Activated CD8-positive, alpha-beta memory T cell treated with anti-CD3 and anti-CD28 coated beads, Interleukin-2, amount 50 U/mL, for 1 hour (primary cell): ENCODE data around the gene IGFALS.

ENCODE experiments used
- DNase-seq: peaks from one replicate; pipeline ENCODE4 v3.0.0-alpha.2; 2020; ENCODE audit errors: extremely low read depth

IGFALS gene

DNA sequence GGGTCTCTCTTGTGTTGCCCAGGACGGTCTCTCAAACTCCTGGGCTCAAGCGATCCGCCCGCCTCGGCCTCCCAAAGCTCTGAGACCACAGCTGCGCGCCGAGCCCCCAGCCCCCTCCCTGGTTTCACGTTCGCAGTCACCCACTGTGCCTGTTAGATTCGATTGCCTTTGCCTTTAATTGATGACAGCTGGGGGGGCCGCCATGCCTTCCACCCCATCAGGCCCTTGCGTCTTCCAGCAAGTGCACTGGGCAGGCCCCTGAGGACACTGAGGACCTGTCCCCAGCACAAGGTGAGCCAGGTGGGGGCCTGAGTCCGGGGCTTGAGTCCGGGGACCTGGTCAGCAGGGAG is 3.3 kb downstream of the IGFALS start:
- no peak for DNase-seq

GRCh38 chr16:1789643-1790045 is 3.9 kb downstream of the IGFALS start:
- DNase-seq, result no peak

DNA sequence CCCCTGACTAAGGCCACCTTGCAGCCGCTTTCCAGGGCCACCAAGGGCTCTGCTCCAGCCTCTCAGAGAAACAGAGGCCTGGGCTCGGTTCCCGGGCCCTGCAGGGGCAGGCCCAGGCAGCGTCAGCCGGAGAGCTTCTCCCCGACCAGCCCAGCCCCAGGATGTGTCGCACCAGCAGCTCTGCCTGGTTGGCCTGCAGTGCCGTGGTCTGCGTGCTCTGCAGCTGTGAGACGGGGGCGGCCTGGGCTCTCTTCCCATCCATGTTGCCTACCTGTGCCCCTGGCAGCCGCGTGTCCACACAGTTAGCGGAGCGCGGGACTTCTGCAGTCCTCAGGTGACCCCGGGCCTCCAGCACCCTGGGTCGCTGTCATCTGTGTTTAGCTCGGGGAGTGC is 4.8 kb downstream of the IGFALS start:
- DNase-seq, result no peak

- DNase-seq, result no peak
Measured at GRCh38 chr16:1788095-1788707, 5.3 kb downstream of the IGFALS start.

DNA sequence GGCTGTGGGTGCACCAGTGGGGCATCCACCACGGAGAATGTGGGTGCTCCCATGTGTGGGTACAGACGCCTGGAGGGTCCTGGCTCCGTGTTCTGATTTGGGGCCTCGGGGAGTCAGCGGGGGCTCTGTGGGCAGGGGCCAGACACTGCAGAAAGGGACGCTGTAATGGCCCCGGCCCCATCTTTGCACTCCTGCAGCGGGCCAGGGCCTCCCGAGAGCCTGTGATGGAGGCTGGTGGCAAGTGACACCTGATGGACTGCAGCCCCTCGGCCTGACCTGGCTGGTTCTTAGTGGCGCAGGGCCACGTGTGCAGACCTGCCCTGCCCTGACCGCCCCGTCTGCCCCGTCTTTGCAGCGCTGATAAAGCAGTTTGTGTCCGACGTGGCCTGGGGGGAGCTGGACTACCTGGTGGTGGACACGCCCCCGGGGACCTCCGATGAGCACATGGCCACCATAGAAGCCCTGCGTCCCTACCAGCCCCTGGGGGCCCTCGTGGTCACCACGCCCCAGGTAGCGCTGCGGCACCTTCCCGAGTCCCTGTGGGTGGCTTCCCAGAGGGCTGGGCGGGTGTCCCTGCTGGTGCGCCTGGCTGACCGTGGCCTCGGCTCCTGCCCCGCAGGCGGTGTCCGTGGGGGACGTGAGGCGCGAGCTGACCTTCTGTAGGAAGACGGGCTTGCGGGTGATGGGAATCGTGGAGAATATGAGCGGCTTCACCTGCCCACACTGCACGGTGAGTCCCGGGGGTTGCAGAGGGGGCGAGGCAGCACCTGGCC is 6.0 kb downstream of the IGFALS start:
- DNase-seq, result no peak

- no peak for DNase-seq
Measured at GRCh38 chr16:1787056-1787321, 6.5 kb downstream of the IGFALS start.

GRCh38 chr16:1786242-1787055 is 7.1 kb downstream of the IGFALS start:
- no peak for DNase-seq

DNA sequence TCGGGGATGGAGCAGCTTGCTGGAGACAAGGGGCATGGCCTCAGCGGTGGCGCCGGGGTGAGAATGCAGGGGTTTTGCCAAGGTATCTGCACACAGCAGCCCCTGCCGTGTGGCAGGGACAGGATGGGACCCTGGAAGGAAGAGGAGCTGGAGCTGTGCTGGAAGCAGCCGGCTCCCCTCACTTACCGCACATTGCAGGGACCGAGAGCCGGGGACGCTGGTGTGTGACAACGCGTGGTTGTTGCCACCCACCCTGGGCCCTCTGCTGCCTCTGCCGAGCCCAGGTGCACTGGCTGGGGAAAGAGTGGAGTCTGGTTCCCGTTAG is 7.7 kb downstream of the IGFALS start:
- DNase-seq, result no peak

- no peak for DNase-seq
Measured at GRCh38 chr16:1784977-1785845, 8.3 kb downstream of the IGFALS start.

GRCh38 chr16:1782408-1783264 is 10.9 kb downstream of the IGFALS start, which contains the start of the genes NUBP2 and SPSB3:
NUBP2 (plus strand) TSS chr16:1782960; CDS start chr16:1783021, 61 bp downstream.
SPSB3 (minus strand) TSS chr16:1782571; CDS start chr16:1781483, 1,088 bp downstream.
- DNase-seq, result peak; percentile 96

GRCh38 chr16:1781758-1782407 is 11.6 kb downstream of the IGFALS start:
- no peak for DNase-seq

DNA sequence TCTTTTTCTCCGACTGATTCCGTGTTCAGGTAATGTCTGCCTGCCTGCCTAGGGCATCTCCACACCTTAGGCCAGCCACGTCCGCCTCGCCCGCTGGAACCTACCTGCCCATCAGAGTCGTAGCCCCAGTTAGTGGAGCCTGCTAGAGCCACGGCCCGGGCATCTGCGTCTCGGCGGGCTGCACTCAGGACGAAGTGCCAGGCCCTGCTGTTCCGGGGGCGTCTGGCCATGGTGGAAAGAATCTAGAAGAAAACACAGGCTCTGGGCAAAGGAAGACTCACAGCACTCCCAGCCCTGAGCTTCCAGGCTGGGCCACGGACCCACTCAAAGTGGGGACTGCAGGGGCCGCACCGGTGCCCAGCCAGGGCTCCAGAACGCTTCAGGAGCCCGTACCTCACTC is 12.3 kb downstream of the IGFALS start:
- no peak for DNase-seq

DNA sequence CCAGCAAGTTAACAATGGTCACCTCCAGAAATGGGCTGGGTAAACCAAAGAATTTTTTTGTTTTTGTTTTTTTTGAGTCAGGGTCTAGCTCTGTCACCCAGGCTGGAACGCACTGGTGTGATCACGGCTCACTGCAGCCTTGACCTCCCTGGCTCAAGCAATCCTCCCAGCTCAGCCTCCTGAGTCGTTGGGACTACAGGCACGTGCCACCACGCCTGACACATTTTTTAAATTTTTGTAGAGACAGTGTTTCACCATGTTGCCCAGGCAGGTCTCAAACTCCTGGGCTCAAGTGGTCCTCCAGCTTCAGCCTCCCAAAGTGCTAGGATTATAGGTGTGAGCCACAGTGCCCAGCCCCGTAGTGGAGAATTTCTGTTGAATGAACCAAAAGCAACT is 12.8 kb downstream of the IGFALS start:
- DNase-seq, result no peak

- DNase-seq, result no peak
Measured at GRCh38 chr16:1779741-1780676, 13.5 kb downstream of the IGFALS start.

- DNase-seq, result no peak
Measured at GRCh38 chr16:1779234-1779701, 14.2 kb downstream of the IGFALS start.

GRCh38 chr16:1778200-1779179 is 15.0 kb downstream of the IGFALS start:
- no peak for DNase-seq

DNA sequence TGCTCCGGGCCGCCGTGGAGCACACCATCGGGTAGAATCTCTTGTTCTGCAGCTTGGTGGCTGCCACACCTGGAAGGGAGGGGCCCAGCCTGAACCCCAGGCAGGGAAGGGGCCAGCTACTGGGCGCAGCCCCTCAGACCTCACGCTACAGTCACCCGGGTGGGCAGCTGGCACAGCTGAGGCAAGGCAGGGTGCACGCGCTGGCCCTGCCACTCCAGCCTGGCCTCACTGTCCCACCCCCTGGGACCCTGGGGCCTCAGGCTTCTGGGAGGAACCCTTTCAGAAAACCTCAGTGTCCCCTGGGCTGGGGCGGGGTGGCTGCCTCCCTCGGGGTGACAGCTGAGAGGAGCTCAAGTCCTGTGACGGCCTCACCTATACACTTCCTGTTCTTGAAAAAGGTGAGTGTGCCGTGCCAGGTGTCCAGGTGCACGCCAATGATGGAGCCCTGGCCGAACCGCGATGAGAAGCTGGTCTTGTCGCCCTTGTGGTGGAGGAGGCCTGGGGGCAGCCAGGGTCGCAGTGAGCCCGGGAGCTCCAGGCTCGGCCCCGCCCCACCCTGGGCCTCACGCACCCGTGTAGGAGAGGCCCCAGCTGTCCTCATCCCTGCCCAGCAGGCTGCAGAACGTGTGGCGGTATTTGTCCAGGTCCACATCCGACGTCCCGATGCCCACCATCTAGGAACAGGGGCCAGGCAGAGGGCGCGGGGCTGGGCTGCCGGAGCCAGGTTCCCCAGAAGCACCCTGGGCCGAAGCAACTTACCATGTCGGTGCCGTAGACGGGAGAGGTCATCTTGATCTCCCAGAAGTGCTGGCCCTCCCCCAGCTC is 15.9 kb downstream of the IGFALS start:
- DNase-seq, result no peak
